ENCODE results near the gene CLDN1.
A peak's percentile ranks its signal among the peaks of the same experiment; 100 is the strongest.

DNA sequence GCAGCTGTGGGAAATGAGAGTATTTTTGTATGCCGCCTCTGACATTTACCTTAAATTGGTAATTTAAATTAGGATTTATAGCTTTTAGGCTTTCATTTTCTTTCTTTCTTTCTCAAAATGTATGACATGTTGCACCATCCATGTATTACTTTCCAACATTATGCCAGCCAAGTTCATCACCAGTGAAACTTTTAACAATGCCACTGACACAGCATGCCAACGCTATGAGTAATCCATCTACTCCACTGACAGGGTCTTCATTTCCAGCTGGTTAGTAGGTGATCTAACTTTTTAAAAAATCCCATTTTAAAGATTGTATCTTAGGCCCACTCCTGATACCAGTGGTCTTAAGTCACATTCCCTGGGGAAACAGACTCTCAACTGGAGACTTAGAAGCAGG is 43.9 kb upstream of the CLDN1 start:
- TF ChIP-seq POLR2A (IDR thresholded peaks at IDR 0.05) (no peak), POLR2AphosphoS5 (IDR thresholded peaks at IDR 0.05) (peak; percentile 25)
- TF ChIP-seq, protein P1, sequence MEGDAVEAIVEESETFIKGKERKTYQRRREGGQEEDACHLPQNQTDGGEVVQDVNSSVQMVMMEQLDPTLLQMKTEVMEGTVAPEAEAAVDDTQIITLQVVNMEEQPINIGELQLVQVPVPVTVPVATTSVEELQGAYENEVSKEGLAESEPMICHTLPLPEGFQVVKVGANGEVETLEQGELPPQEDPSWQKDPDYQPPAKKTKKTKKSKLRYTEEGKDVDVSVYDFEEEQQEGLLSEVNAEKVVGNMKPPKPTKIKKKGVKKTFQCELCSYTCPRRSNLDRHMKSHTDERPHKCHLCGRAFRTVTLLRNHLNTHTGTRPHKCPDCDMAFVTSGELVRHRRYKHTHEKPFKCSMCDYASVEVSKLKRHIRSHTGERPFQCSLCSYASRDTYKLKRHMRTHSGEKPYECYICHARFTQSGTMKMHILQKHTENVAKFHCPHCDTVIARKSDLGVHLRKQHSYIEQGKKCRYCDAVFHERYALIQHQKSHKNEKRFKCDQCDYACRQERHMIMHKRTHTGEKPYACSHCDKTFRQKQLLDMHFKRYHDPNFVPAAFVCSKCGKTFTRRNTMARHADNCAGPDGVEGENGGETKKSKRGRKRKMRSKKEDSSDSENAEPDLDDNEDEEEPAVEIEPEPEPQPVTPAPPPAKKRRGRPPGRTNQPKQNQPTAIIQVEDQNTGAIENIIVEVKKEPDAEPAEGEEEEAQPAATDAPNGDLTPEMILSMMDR (IDR thresholded peaks at IDR 0.05) = no peak
